CMK (cell line): ENCODE measurements around the gene FANCI.

Experiments used
- DNase-seq: peaks from one replicate; pipeline ENCODE4 v3.0.0-alpha.2; 2010; ENCODE audit warnings: low read depth

The FANCI gene

DNA sequence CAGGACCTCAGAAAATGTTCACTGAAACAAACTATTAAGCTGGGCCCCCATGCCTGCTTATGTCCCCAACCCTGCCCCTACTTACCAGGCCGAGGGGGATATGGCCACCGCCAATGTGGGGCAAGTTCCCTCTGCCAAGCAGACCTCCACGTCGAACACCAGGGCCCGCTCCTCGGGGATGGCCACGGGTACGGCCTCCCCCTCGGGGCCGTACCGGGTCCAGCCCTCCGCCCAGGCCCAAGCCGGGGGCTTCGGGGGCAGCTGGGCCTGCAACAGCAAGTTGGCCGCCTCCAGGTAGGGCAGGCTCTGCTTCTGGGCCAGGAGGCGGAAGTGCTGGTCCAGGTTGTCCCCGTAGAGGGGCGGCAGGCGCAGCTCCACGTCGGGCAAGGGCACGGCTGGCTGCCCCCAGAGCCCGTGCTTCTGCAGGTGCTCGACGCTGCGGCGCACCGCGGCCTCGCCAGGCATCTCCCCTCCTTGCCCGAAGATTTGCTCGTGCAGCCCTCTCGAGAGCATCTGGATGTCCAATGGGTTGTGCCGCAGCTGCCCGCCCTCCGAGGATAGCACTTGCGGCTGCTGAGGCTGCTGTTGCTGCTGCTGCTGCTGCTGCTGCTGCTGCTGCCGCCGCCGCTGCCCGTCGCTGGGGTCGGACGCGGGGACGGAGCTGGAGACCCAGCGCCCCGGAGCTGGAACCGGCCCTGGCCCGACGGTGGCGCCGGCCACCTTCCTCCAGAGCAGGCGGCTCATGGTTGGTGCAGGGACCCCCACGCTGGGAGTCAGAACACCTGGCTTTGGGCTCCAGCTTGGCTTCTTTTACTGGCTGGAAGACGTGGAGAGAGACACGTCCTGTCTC, 89.5 kb downstream of the FANCI start:
- DNase-seq: no peak

DNA sequence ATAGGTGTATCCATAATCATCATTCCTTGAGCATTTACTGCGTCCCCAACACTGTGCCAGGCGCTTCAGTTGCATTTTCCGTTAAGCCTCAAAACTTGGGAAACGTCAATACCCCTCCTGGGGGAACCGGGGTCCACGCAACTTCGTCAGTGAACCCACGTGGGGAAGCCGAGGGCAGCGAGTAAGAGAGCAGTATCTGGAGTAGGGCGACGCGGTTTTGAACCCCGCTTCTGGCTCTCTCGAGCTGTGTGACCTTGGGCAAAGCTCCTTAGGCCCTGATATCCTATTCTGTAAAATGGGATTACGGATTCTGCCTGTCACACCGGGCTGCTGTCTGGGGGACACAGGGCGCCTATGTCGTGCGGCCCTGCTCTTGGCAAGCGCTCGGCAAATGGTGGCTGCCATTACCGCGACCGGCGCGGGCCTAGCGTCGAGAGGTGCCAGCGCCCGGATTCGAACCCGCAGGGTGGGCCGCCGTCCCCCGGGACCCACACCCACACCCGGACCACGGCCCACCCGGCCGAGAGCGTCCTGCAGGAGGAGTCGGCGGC, 90.3 kb downstream of the FANCI start:
- DNase-seq: no peak

DNA sequence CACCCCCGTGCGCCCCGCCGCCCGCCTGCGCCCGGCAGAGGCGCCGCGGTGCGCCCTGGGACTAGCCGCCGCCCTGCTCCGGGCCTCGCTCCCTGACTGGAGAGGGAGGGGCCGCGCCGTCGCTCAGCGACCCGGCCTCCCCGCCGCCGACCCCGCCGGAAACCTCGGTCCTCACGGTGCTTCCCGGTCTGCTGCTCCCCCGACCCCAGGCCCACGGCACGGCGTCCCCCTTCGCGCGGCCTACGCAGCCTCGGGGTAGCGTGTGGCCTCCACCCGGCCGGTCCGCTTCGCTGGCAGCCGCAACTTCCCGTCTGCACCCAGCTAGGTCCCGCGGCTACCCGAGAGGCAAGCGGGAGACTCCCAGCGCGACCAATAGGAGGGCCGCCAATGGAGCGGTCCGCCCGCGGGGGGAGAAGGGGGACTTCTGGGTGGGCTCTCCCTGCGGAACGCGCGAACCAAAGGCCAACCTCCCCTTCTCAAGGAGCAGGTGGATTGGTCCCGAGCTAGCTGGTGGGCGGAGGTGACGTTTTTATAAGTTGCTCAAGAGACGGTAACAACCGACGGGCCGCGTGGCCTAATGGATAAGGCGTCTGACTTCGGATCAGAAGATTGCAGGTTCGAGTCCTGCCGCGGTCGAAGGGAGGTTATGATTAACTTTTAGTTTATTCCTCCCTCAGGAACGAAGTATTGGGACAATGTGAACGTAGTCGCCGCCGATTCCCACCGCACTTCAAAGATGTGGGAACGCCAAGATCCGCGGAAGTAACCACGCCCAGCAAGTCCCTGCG, 90.9 kb downstream of the FANCI start, which contains the start of gene POLG:
TSS of gene POLG (minus strand) at position 315 of the 788 bp plus-strand sequence. CDS start 1,070 bp downstream, outside the sequence.
- peak; percentile 99 for DNase-seq

DNA sequence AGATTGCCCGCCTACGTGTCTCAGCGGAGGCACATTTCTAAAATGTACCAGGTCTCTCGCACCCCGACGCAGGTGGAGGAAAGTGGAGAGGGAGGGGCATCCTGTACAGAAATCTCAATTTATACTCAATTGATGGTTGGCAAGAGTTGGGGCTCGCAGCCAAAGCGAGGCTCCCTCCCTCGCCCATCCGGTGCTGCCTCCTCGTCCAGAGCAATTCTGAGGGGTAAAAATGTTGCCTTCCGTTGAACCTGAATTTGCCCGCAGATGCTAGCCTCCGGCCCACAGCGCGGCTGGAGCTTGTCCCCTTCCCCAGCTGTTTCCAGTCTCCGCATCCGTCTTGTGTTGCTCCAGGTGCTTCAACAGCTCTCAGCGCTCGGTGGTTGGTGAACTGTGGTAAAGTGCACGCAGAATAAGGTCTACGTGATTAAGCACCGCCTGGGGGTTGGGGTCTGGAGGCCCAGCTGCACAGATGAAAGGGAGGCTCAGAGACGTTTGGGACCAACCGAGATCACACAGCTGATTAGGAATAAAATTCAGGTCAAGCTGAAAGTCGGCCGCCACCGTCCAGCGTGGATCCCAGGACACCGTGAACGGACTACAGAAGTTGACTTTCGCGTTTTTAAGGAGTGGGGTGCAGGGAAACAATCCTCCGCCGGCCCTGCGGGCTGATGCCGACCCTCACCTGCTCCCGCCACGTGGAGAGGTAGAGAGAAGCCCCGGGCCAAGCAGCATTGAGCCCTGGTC, 91.7 kb downstream of the FANCI start:
- DNase-seq: no peak

DNA sequence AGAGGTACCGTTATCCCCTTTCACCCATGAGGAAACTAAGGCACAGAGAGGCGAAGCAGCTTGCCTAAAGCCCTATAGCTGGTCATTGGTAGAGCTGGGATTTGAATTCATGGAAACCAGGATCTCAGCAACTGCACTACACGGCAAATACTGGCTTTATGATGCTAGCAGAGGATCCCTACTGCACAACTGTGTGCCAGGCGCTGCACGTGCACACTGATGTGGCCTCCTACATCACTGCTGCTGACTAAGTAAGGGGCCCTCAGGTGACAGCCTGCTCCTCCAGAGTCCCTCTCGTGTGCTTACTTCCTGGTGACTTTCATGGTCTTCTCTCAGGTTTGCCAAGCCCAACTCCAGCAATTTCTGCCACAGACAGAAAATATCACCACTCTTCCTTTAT, 94.3 kb downstream of the FANCI start:
- no peak for DNase-seq

DNA sequence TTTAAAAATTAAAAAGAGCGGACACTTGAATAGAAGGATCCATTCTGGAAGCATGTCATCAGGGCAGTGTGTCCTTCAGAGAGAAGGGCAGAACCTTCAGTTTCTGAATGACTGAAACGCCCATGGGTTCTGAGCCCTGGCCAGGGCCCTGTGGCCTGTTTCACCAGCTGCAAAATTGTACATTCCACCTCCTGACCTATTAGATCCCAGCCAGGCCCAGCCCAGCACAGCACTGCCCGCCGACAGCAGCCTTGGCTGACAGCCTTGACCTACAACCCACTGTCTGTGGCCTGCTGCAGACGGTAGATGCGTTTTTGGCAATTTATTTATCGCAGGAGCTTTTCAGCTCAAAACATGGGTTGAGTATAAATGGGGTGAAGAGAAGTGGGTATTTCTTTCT, 96.8 kb downstream of the FANCI start:
- DNase-seq: no peak

DNA sequence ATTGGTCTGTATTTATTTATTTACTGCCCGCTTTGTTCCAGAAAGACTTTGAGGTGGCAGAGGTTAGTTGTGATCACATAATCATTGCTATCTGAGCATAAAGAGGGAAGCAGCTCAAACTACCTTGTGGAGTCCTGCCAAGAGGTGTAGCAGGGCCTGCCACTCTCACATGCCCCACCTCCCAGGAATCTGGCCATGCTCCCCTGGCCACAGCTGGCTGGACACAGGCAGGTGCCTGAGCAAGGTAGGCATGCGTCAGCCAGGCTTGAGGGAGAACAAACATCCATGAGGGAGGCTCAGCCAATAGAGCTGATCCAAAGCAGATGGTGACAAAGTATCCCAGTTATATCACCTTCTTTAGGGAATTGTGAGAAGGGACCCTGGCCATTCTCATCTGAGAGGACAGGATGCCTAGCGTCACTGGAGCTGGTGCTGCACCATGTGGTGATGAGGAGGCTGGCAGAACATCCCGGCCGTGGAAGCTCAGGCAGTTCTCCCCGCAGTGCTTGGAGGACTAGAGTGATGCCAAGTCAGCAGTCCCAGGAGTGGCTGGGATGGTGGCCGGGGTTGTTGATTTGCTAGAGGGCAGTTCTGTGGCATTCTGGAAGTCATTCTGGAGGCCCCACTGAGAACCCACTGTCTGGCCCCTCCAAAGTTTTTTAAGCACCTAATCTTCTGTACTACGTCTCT, 97.7 kb downstream of the FANCI start:
- no peak for DNase-seq

DNA sequence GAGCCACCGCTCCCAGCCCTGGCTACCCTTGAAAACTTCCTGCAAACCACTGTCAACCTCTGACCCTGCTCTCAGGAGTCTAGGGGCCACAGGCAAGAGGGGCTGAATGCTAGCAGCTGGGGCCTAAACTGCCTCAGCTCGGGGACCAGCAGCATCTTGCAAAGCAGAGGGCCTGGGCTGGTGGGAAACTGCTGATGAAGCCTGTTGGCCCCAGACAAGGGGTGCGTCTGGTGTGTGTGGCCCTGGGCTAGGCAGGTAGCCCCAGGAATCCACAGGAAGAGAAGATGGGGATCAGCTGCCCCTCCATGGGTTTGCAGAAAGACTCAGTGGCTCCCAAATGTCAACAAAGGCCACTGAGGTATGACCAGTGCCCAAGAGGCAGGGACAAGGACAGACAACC, 99.1 kb downstream of the FANCI start:
- DNase-seq: no peak

DNA sequence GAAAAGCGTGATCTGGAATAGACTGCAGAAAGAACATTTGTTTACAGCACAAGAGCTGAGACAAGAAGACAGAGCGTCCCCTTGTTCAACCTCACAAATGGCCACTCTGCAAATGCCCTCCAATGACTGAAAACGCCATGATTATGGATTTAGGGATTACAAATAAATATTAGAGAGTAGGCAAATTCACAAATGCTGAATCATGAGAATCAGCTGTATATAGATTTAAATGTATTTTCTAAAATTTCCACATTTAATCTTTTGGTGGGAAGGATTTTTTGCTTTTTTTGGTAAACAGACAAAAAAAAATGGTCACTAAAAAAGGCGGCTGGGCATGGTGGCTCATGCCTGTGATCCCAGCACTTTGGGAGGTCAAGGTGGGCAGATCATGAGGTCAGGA, 101.5 kb downstream of the FANCI start:
- no peak for DNase-seq

DNA sequence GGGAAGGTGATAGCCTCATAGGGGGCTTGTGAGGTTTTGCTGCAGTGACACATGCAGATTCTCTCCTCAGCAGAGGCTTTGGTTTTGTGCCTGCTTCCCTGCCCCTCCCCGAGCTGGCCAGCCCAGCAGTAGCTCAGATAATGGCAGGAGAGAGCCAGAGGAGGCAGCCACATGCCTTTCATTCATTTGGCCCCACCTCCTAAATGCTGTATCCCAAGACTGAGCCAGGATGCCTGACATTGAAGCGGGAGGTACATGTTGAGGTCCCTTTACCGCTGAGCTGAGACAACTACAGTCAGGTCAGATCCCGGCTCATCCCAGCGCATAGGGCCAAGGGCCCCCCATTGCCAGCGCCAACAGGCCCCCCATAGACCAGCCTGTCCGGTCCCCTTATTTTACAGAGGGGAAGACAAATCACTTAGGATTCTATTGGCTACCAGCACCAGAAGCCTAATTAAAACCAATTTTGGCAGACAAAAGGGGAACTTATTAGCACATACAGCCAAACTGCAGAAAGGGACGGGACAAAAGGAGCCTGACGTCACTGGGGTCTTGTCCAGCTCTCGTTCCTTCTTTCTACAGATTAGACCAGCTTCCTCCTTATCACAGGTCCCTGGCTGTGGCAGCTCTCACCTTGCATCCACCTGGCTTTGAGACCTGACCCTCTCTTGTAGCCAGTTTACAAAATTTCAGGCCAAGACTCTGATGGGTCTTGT, 102.9 kb downstream of the FANCI start:
- no peak for DNase-seq

DNA sequence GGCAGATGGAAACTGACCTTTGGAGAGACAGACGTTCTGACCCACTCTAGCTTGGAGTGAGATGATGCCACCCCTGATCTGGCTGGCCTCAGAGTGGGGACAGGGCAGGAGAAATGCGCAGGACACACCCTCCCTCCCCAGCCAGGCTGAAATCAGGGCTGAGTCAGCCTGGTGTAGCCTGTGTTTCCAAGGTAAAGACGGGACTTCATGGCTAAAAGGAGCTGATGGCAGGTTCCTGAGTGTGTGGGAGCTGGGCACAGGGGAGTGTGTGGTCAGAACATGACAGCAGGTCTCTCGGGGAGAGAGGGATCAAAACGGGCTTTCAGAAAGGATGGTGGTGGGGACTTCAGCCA, 105.4 kb downstream of the FANCI start:
- no peak for DNase-seq

DNA sequence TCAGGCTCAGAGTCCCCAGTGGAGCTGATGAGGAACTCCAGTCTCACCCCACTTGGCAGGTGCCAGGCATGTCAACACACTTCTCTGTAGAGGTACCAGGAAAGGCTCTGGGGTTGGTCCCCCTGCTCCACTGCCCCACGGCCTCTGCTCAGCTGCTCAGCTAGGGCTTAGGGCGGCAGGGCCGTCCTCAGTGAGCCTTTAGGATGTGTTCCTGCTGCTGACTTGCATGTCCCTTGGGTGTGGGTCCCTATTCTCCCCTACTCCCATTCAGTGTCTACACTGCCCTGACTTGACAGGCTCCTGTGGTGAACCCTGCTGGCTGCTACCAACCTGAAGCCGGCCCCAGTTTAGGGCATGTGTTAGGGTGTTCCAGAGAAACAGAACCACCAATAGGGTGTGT, 108.7 kb downstream of the FANCI start:
- no peak for DNase-seq

DNA sequence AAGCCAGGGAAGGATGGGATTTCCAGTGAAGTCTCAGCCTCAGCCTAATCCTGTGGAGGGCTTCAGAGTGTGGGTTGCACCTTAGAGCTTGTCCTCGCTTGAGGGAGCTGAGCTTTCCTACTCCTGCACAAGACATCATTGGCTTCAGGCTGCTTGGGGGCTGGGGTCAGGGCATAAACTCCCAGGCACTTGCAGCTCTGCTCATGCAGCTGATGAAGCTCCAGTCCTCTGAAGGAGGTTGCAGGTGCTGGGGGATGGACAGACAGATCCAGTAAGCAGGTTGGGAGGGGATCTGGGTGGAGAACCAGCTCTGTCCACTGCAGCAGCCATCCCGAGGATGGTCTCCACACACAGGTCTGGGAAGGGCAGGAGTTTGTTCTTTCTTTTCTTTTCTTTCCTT, 110.2 kb downstream of the FANCI start:
- no peak for DNase-seq

DNA sequence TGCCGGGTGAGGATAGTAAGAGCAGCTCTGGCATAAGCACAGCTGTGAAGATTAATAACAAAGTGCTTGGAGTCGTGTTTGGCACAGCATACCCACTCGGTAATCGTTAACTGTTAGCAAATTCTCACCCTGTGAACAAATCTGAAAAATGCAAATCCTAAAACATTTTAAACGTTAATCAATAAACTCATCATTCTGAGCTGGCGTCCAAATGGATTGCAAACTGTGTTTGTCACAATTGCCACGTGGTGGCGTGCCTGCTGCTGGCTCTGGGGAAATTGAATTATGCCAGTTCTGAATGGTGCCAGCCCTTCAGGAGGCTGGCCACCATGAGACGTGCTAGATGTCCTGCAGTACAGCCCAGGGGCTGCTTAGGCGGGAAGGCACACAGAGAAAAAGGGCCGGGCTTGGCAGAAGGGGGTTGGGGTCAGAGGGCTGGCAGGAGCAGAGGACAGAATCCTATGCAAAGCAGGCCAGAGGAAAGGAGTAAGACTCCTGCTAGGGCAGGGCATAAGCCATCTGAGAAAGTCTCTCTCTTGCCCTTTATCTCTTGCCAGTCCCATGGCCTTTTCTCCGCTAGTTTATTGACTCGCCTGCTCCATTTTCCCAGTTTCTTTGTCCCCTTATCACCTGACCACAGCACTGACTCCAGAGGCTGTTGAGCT, 113.0 kb downstream of the FANCI start:
- DNase-seq: no peak

DNA sequence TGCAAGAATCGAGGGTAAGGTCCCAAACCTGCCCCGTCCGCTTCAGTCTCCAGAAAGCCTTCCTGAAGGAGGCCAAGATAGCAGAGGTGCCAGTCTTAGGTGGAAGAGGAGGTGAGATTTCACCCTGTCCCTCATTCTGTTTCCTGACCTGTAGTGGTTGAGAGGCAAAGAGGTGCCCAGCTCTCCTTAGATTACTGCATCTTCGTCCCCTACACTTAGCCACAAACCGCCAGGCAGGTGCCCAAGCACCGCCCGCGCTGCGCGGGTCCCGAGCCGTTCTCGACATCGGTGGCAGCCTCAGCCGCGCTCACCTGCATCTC, 114.6 kb downstream of the FANCI start:
- DNase-seq: no peak

DNA sequence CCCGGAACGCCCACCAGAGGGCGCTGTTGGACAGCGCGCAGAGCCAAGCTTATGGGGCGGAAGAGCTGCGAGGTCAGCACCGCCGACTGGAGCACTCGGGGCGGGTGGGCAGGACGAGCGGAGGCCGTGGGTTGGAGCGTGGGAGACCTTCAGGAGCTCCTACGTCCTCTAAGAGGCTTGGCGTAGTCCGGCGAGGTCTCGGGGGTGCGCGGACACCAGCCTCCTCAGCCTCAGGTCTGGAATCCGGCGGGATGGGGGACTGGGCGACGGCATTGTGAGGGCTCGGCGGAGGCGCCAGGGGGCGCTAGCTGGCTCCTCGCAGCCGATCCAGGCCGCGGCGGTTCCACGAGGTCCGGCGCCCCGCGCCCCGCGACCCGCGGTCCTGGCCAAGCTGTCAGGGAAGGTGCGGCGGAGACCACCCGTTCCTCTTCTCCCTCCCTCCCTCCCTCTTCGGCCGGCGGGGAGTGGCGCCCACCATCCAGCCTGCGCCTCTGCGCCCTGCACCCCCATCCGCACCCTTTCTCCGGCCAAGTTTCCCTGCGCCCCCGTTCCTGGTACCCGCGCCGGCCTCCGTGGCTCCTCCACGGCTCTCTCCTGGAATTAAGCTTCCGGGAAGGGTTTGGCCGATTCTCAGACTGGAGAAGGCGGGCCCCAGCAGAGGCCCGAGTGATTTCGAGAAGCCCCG, 115.1 kb downstream of the FANCI start:
- peak; percentile 58 for DNase-seq

DNA sequence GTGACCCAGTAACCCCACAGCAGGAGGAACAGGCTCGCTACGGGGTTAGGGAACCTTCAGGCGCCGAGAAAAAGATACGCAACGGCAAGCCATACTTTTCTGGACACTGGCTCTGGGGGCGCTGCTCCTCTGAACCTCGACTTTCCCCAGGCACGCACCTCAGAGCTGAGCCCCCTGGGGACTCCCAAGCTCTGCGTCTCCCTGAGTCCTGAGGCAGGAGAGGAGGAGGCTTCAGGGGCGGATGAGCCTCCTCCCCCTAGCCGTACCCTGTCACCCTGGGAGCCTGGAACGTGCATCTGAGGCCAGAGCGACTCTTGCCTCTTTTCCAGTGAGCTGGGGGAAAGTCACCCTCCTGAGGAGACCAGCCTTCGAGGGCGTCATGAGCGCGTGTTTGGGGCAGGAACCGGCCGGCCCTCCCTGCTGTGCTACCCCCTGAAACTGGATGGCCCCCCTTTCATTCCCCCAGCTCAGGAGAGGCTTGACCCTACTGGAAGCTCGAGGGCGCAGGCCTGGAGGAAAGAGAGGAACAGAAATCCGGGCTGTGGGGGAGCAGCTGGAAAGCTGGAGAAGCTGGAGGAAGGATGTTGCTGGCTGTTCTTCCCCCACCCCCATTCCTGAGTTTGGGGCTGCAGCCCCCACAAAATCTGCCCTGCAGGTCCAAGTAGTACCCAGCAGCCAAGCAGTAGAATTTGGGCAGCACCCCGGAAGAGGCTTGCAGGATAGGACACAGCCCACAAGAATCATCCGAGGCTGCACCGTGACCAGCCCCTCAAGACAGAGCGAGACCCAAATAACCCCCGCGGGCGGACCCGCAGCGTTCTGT, 115.9 kb downstream of the FANCI start:
- no peak for DNase-seq

DNA sequence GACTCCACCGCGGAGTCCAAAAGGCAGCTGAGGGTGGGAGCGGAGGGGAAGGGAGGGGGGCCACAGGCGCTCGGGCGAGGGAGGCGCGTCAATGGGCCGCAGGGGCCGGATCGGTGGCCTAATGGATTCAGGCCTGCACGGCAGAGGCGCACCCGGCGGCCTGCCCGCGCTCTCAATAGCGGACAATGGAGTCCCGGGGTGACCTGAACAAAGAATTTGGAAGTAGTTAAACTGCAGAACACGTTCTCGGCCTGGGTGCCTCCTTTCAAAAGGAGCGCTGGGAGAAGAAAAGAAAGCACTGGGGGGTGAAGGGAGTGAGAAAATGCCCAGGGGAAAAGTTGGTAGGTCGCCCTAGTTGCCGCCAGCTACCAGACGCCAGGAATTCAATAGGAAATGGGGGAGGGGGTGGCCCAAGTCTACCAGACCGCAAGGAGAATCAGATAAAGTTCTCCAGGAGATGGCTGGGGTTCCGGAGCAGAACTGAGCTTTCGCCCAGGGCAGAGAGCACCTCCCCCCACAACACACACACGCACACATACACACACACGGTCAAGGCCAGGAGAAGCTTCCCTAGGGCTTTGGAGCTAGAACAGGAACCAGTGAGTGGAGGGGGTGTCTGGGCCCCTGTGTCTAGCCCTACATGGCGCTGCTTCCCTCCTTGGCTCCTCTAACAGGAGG, 116.7 kb downstream of the FANCI start:
- no peak for DNase-seq
